Stomach (tissue), 9 donors: Measurements from ENCODE around the gene TPCN2. TPM values are rescaled to one million over a fixed set of nuclear protein-coding genes. Genes with fewer than 3 reads are reported as not detected.

Source experiments
- DNase-seq, 2 donors: peaks; one replicate each; pipeline versions ENCODE4 v3.0.0 to v3.0.0-alpha.2; 2013 to 2019
- H3K27ac ChIP-seq, 5 donors: fragments of 200-600 bp in 4 of 5; sonication (generic) in 4 of 5; one replicate each; pipeline ENCODE4 v1.5.1; 2013 to 2019; ENCODE audit warnings: mild to moderate bottlenecking in 1 of 5, moderate library complexity in 1 of 5
- H3K27me3 ChIP-seq, 3 donors: fragments of 200-600 bp; sonication (generic); one replicate each; pipeline ENCODE4 v1.5.1; 2017 to 2019; ENCODE audit warnings: mixed run types in 1 of 3
- H3K36me3 ChIP-seq, 4 donors: fragments of 200-600 bp; sonication (generic); 1 replicate in 3 of 4; 2 replicates in 1 of 4; pipeline ENCODE4 v1.5.1; 2016 to 2019
- H3K4me1 ChIP-seq, 4 donors: fragments of 200-600 bp; sonication (generic); one replicate each; pipeline ENCODE4 v1.5.1; 2016 to 2019
- H3K4me3 ChIP-seq, 4 donors: fragments of 200-600 bp; sonication (generic) in 3 of 4; one replicate each; pipeline ENCODE4 v1.5.1; 2016 to 2019; ENCODE audit warnings: mild to moderate bottlenecking in 1 of 4
- H3K9me3 ChIP-seq, 4 donors: fragments of 200-600 bp; sonication (generic); one replicate each; pipeline ENCODE4 v1.5.1; 2016 to 2019
- CTCF ChIP-seq, 7 experiments: fragments of 450-650 bp in 4 of 7; fragments of 200-600 bp in 3 of 7; sonication (generic) in 3 of 7; IDR thresholded peaks; one replicate each; pipeline ENCODE4 v1.5.1; 2016 to 2019; ENCODE audit warnings: antibody characterized with exemption in 7 of 7, control low read depth in 2 of 7, mild to moderate bottlenecking in 1 of 7
- EP300 ChIP-seq: sonication (generic); formaldehyde crosslinking; IDR thresholded peaks from one replicate; pipeline ENCODE4 v1.6.1; 2017; ENCODE audit warnings: antibody characterized with exemption
- POLR2A ChIP-seq, 4 donors: fragments of 450-650 bp; IDR thresholded peaks; one replicate each; pipeline ENCODE4 v1.6.1; 2016; ENCODE audit warnings: antibody characterized with exemption in 4 of 4, control low read depth in 2 of 4, mild to moderate bottlenecking in 1 of 4, moderate library complexity in 1 of 4
- POLR2AphosphoS5 ChIP-seq, 3 donors: sonication (generic); formaldehyde crosslinking; IDR thresholded peaks; one replicate each; pipeline ENCODE4 v1.6.1; 2016; ENCODE audit warnings: antibody characterized with exemption in 3 of 3
- WGBS, 5 donors: extraction: QIAGEN DNeasy Blood & Tissue Kit in 3 of 5; methylation state at CpG; one replicate each; pipeline versions ENCODE4 v1.1.5 to v1.1.7; 2013 to 2018; 5-methylcytosine and 5-hydroxymethylcytosine counted together
- intact Hi-C: fragments of 100-400 bp; cut with DNase I; formaldehyde crosslinking; loops from one replicate; pipeline ENCODE4 v1.15.1; 2023; ENCODE audit warnings: low total_unique reads
- polyA plus RNA-seq, 3 donors: library from polyadenylated mRNA; stranded (reverse); fragments of 200-250 nt; gene quantifications; one replicate each; pipeline ENCODE4 v1.2.3, GENCODE V29; 2013
- total RNA-seq, 5 donors: library from RNA; depleted of rRNA; stranded (reverse); fragments of >200 nt; gene quantifications; one replicate each; pipeline versions ENCODE4 v1.1.0 to v1.2.3, GENCODE V29; 2014 to 2016
- donor health status: healthy with polysubstance abuse.
- donor health status: Bipolar disorder and iron deficiency.
- donor health status: healthy.

TPCN2 gene
- total and polyA plus RNA-seq, 8 donors, result 6.4 to 66.1 (median 27.2) TPM

GRCh38 chr11:69050592-69051380 is 2.1 kb downstream of the TPCN2 start:
- intact Hi-C loops, result no loop called here
- Histone ChIP-seq H3K9me3 (no peaks in the 10 kb centered on the region), H3K4me3 (peak overlapping the region in 2 of 4 donors; percentile 4 to 66), H3K36me3 (peaks cover 7 to 25% (median 19%) of the 10 kb centered on the region in 4 donors), H3K27me3 (no peaks in the 10 kb centered on the region), H3K4me1 (peaks cover 56 to 75% (median 66%) of the 10 kb centered on the region in 4 donors), H3K27ac (peak overlapping the region in 4 of 5 donors; percentile 87 to 98 (median 94))
- 74 to 83% (median 81%) methylated on average over 14 to 18 of the region's 18 CpGs for WGBS, 5 donors
- no peak for DNase-seq
- TF ChIP-seq CTCF (IDR thresholded peaks at IDR 0.05) (no peak), EP300 (no peak), POLR2A (IDR thresholded peaks at IDR 0.05) (no peak), POLR2AphosphoS5 (IDR thresholded peaks at IDR 0.05) (no peak)

DNA sequence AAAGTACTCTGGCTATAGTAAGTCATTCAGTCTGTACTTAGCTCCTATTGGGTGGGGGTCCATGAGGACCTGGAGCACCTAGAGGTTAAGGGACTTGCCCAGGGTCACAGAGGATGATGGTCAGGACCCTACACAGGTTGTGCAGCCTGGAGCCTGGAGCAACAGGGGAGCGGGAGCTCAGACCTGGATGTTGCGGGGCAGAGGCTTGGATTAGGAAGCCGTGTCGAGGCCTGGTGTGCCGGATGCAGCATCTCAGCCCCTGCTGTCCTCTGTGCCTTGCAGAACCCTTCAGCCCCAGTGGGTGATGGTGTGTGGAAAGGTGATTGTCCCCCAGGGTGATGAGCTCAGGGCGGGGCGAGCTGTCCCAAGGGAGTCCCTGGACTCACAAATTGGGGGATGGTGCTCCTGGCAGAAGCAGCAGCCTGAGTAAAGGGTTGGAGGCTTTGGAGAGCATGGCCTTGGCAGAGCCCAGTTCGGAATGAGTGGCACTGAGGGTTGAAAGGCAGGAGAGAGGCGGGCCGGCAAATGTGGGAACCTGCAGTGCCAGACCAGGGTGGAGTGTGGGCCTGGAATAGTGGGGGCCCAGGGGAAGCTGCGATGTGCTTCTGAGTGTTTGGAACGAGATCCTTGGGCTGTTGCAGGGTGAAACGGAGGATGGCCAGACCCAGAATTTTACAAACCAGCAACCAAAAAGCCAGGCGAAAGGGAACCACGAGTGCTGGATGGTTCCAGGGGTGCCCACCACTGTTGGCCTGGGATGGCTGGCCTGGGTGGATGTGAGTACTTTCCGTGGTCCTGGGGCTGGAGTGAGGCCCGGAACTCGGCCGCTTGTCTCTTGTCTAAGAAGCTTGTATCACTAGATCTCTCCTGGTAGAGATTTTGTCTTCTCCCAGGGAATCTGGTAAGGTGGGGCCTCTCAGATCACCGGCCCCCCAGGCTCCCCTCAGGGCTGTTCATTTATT is 2.9 kb downstream of the TPCN2 start:
- intact Hi-C loops, result no loop called here
- Histone ChIP-seq H3K27me3 (no peaks in the 10 kb centered on the region), H3K36me3 (peaks cover 7 to 30% (median 21%) of the 10 kb centered on the region in 4 donors), H3K9me3 (no peaks in the 10 kb centered on the region), H3K27ac (peak overlapping the region in 4 of 5 donors; percentile 87 to 98 (median 94)), H3K4me1 (peaks cover 64 to 84% (median 75%) of the 10 kb centered on the region in 4 donors), H3K4me3 (peak overlapping the region in 1 of 4 donors; percentile 21)
- WGBS, 5 donors, result 71 to 92% (median 87%) methylated on average over 16 to 20 of the region's 20 CpGs
- DNase-seq, result no peak
- TF ChIP-seq POLR2A (IDR thresholded peaks at IDR 0.05) (no peak), CTCF (IDR thresholded peaks at IDR 0.05) (no peak), EP300 (no peak), POLR2AphosphoS5 (IDR thresholded peaks at IDR 0.05) (no peak)

GRCh38 chr11:69052343-69053168 is 3.8 kb downstream of the TPCN2 start:
- Histone ChIP-seq H3K36me3 (peaks cover 11 to 39% (median 25%) of the 10 kb centered on the region in 4 donors), H3K9me3 (no peaks in the 10 kb centered on the region), H3K27me3 (no peaks in the 10 kb centered on the region), H3K4me3 (peak overlapping the region in 1 of 4 donors; percentile 21), H3K4me1 (peaks cover 64 to 88% (median 76%) of the 10 kb centered on the region in 4 donors), H3K27ac (peak overlapping the region in 3 of 5 donors; percentile 8 to 98 (median 96))
- WGBS, 5 donors, result 70 to 81% (median 78%) methylated on average over 13 to 21 of the region's 21 CpGs
- DNase-seq, result no peak
- intact Hi-C loops, result no loop called here
- TF ChIP-seq POLR2A (IDR thresholded peaks at IDR 0.05) (no peak), POLR2AphosphoS5 (IDR thresholded peaks at IDR 0.05) (no peak), EP300 (no peak), CTCF (IDR thresholded peaks at IDR 0.05) (no peak)
